Right hindlimb (tissue), 1 donor: ENCODE data around the gene PDE4B.

ENCODE experiments used
- DNase-seq: peaks from one replicate; pipeline ENCODE4 v3.0.0-alpha.2; 2018

PDE4B gene

GRCh38 chr1:66207484-66207883 lies 414.8 kb downstream of the PDE4B start:
- no peak for DNase-seq

GRCh38 chr1:66208632-66209031 lies 415.9 kb downstream of the PDE4B start:
- DNase-seq = no peak

- no peak for DNase-seq
Observed at GRCh38 chr1:66210635-66211244, 418.0 kb downstream of the PDE4B start.

- DNase-seq = no peak
Observed at GRCh38 chr1:66211521-66211920, 418.8 kb downstream of the PDE4B start.

- DNase-seq = no peak
Observed at GRCh38 chr1:66213491-66213890, 420.8 kb downstream of the PDE4B start.

GRCh38 chr1:66214901-66215300 lies 422.2 kb downstream of the PDE4B start:
- no peak for DNase-seq

- no peak for DNase-seq
Observed at GRCh38 chr1:66217021-66217420, 424.3 kb downstream of the PDE4B start.

- no peak for DNase-seq
Observed at GRCh38 chr1:66217561-66217960, 424.9 kb downstream of the PDE4B start.

- no peak for DNase-seq
Observed at GRCh38 chr1:66220477-66220876, 427.8 kb downstream of the PDE4B start.

- no peak for DNase-seq
Observed at GRCh38 chr1:66223681-66224080, 431.0 kb downstream of the PDE4B start.

GRCh38 chr1:66226985-66227384 lies 434.3 kb downstream of the PDE4B start:
- no peak for DNase-seq

GRCh38 chr1:66227966-66228365 lies 435.3 kb downstream of the PDE4B start:
- DNase-seq = no peak

GRCh38 chr1:66231217-66231616 lies 438.5 kb downstream of the PDE4B start:
- no peak for DNase-seq

GRCh38 chr1:66231681-66232463 lies 439.2 kb downstream of the PDE4B start:
- no peak for DNase-seq

- no peak for DNase-seq
Observed at GRCh38 chr1:66237042-66237441, 444.3 kb downstream of the PDE4B start.

GRCh38 chr1:66237722-66238479 lies 445.2 kb downstream of the PDE4B start:
- DNase-seq = no peak

GRCh38 chr1:66239834-66240233 lies 447.1 kb downstream of the PDE4B start:
- DNase-seq = no peak

- DNase-seq = no peak
Observed at GRCh38 chr1:66240491-66241484, 448.1 kb downstream of the PDE4B start.

- peak; percentile 90 for DNase-seq
Observed at GRCh38 chr1:66242646-66243547, 450.2 kb downstream of the PDE4B start.

GRCh38 chr1:66243548-66244130 lies 450.9 kb downstream of the PDE4B start:
- DNase-seq = no peak

- DNase-seq = no peak
Observed at GRCh38 chr1:66244429-66244828, 451.7 kb downstream of the PDE4B start.
